ENCODE measurements around the gene MRC2. TPM values are rescaled to one million over a fixed set of nuclear protein-coding genes. Genes with fewer than 3 reads are reported as not detected.
"Not testable (repeated sequence)": the region's sequence is repeated elsewhere in the genome, so short reads cannot be mapped to it uniquely, and the experiment has no call there.

MRC2 gene
- total RNA-seq, 1 experiment from 2014 or later = 2.3 TPM

DNA sequence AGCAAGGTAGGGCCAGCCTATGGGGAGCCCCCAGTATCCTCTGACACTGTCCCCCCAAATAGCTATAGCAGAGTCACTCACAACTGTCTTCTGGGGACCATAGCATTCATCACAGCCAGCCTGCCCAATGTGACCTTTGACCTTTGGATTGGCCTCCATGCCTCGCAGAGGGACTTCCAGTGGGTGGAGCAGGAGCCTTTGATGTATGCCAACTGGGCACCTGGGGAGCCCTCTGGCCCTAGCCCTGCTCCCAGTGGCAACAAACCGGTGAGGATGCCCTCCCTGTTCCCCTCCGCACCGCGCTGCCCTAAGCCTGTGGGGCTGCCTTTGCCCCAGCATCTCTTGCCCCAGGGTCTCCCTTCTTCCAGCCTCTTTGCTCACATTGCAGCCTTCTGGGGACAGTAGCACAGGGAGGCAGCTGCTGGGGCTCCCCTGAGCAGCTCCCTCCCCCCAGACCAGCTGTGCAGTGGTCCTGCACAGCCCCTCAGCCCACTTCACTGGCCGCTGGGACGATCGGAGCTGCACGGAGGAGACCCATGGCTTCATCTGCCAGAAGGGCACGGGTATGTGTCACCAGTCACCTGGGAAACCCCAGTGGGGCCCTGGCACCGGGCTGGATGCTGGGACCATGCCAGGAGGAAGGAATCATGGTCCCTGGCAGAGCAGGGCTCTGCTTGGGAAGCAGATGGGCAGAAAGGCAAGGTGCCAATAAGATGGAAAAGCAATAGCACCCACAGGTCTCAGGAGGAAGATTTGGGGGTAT, 61.1 kb downstream of the MRC2 start:
- Mint-ChIP-seq H3K9me3 (ENCODE audit: low read depth, unreplicated experiment) (no peaks in the 10 kb centered on the region), H3K27ac (ENCODE audit: unreplicated experiment) (no peak overlapping the region), H3K36me3 (ENCODE audit: insufficient read depth, unreplicated experiment) (no peaks in the 10 kb centered on the region), H3K4me3 (ENCODE audit: low read depth, unreplicated experiment) (no peak overlapping the region), H3K4me1 (ENCODE audit: low read depth, unreplicated experiment) (no peaks in the 10 kb centered on the region), H3K27me3 (ENCODE audit: unreplicated experiment) (no peaks in the 10 kb centered on the region)
- TF ChIP-seq CTCF (IDR thresholded peaks at IDR 0.05; ENCODE audit: unreplicated experiment) = no peak
- CTCF ChIA-PET = no interaction called here
- DNase-seq = no peak
- BruUV-seq (replicated peaks) = no TSS peak
- intact Hi-C loops (cut with micrococcal nuclease; ENCODE audit: unreplicated experiment) = no loop called here

DNA sequence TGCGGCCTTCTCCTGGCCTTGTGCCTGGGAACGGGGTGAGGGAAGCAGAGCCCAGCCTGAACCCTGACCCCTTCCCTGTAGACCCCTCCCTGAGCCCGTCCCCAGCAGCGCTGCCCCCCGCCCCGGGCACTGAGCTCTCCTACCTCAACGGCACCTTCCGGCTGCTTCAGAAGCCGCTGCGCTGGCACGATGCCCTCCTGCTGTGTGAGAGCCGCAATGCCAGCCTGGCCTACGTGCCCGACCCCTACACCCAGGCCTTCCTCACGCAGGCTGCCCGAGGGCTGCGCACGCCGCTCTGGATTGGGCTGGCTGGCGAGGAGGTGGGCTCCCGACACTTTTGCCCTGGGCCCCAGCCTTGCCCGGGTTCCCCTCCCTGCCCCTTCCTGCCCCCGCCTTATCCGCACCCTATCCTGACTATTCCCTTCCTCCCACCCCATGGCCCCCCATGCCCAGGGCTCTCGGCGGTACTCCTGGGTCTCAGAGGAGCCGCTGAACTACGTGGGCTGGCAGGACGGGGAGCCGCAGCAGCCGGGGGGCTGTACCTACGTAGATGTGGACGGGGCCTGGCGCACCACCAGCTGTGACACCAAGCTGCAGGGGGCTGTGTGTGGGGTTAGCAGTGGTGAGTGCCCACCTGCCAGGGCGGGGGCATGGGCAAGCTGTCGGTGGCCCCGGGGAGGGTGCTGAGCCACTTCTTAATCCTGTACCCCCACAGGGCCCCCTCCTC, 62.1 kb downstream of the MRC2 start:
- Mint-ChIP-seq H3K27me3 (ENCODE audit: unreplicated experiment) (no peaks in the 10 kb centered on the region), H3K36me3 (ENCODE audit: insufficient read depth, unreplicated experiment) (no peaks in the 10 kb centered on the region), H3K4me1 (ENCODE audit: low read depth, unreplicated experiment) (no peaks in the 10 kb centered on the region), H3K4me3 (ENCODE audit: low read depth, unreplicated experiment) (no peak overlapping the region), H3K9me3 (ENCODE audit: low read depth, unreplicated experiment) (no peaks in the 10 kb centered on the region), H3K27ac (ENCODE audit: unreplicated experiment) (no peak overlapping the region)
- intact Hi-C loops (cut with micrococcal nuclease; ENCODE audit: unreplicated experiment) = no loop called here
- BruUV-seq (replicated peaks) = no TSS peak
- TF ChIP-seq CTCF (IDR thresholded peaks at IDR 0.05; ENCODE audit: unreplicated experiment) = no peak
- DNase-seq = no peak
- CTCF ChIA-PET = no interaction called here

DNA sequence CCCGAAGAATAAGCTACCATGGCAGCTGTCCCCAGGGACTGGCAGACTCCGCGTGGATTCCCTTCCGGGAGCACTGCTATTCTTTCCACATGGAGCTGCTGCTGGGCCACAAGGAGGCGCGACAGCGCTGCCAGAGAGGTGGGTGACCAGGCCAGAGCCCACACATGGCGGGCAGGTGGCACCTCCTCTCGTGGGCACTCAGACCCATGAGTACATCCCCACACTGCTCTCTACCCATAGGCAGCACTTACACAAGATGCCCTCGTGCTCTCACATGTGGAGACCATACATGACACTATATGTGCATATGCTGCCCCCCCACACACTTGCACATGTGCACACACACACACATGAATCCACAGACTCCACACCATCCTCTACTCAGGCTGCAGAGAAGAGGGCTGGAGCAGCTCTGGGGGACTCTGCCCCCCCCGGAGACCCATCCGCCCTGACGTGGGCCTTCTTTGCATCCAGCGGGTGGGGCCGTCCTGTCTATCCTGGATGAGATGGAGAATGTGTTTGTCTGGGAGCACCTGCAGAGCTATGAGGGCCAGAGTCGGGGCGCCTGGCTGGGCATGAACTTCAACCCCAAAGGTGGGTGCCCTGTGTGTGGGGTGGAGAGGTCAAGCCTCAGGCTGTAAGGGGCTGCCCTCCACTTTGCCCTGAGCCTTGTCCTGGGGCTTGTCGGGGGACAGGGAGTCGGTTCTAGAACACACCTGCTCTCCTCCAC, 62.9 kb downstream of the MRC2 start:
- no peak overlapping the region for H3K27ac Mint-ChIP-seq (ENCODE audit: unreplicated experiment)

DNA sequence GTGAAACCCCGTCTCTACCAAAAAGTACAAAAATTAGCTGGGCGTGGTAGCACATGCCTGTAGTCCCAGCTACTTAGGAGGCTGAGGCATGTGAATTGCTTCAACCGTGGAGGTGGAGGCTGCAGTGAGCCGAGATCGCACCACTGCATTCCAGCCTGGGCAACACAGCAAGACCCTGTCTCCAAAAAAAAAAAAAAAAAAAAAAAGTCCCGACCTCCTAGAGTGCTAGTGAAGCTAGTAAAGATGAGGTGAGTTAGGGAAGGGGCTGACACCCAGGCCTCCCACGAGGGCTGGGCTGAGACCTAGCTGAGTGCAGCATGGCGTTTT, 64.1 kb downstream of the MRC2 start:
- H3K27me3 Mint-ChIP-seq (ENCODE audit: unreplicated experiment); H3K9me3 Mint-ChIP-seq (ENCODE audit: low read depth, unreplicated experiment); H3K4me1 Mint-ChIP-seq (ENCODE audit: low read depth, unreplicated experiment); H3K36me3 Mint-ChIP-seq (ENCODE audit: insufficient read depth, unreplicated experiment); H3K4me3 Mint-ChIP-seq (ENCODE audit: low read depth, unreplicated experiment); BruUV-seq (replicated peaks); DNase-seq; intact Hi-C loops (cut with micrococcal nuclease; ENCODE audit: unreplicated experiment); H3K27ac Mint-ChIP-seq (ENCODE audit: unreplicated experiment): not testable (repeated sequence)
- CTCF ChIA-PET = interaction anchor here (0.7 to 0.9 kb wide), 2 partner anchors 17 to 62 kb away, joined by 3 to 8 read pairs; no protein-coding TSS in a partner anchor

More for the DNA sequence above, 62.9 kb downstream of the MRC2 start:
- Mint-ChIP-seq H3K4me1 (ENCODE audit: low read depth, unreplicated experiment) (no peaks in the 10 kb centered on the region), H3K36me3 (ENCODE audit: insufficient read depth, unreplicated experiment) (no peaks in the 10 kb centered on the region), H3K27me3 (ENCODE audit: unreplicated experiment) (no peaks in the 10 kb centered on the region), H3K9me3 (ENCODE audit: low read depth, unreplicated experiment) (no peaks in the 10 kb centered on the region), H3K4me3 (ENCODE audit: low read depth, unreplicated experiment) (no peak overlapping the region)
- intact Hi-C loops (cut with micrococcal nuclease; ENCODE audit: unreplicated experiment) = no loop called here
- no peak for TF ChIP-seq CTCF (IDR thresholded peaks at IDR 0.05; ENCODE audit: unreplicated experiment)
- DNase-seq = no peak
- no TSS peak for BruUV-seq (replicated peaks)
- CTCF ChIA-PET = no interaction called here

Measured in Calu3 (cell line).